ENCODE results near the gene NEURL3.

DNA sequence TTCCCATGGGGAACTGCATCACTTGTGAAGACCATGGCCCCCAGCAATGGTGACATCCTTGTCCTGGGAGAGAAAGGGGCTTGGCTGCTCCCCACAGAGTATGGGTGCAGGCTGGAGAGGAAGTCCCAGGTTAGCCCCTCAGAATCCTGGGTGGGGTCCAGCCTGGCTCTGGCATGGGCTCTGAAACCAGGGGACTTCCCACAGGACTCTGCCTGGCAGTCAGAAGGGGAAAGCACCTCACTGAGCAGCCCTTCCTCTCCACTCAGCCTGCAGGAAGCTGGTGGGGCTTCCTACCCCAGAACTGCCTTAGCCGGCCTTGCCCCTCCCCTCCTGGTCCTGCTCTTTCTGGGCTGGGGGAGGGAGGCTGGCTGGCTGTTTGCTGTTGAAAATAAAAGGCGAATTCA lies 3.7 kb downstream of the NEURL3 start:
- TF ChIP-seq ARNT (IDR thresholded peaks at IDR 0.05) (no peak), ELF4 (IDR thresholded peaks at IDR 0.05) (no peak)
